ENCODE results near the gene EME2.

GRCh38 chr16:1810536-1810935, 37.9 kb downstream of the EME2 start:
- TF ChIP-seq, protein P1, sequence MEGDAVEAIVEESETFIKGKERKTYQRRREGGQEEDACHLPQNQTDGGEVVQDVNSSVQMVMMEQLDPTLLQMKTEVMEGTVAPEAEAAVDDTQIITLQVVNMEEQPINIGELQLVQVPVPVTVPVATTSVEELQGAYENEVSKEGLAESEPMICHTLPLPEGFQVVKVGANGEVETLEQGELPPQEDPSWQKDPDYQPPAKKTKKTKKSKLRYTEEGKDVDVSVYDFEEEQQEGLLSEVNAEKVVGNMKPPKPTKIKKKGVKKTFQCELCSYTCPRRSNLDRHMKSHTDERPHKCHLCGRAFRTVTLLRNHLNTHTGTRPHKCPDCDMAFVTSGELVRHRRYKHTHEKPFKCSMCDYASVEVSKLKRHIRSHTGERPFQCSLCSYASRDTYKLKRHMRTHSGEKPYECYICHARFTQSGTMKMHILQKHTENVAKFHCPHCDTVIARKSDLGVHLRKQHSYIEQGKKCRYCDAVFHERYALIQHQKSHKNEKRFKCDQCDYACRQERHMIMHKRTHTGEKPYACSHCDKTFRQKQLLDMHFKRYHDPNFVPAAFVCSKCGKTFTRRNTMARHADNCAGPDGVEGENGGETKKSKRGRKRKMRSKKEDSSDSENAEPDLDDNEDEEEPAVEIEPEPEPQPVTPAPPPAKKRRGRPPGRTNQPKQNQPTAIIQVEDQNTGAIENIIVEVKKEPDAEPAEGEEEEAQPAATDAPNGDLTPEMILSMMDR (conservative IDR thresholded peaks at IDR 0.05): no peak
- no peak for TF ChIP-seq EZH2 (IDR thresholded peaks at IDR 0.05; ENCODE audit: low read depth)

Data from PC-9 (cell line).